IMR-90 (cell line): ENCODE data around the gene GSTM3. TPM values are rescaled to one million over a fixed set of nuclear protein-coding genes. Genes with fewer than 3 reads are reported as not detected.
A peak's percentile ranks its signal among the peaks of the same experiment; 100 is the strongest.

Experiments used
- ATAC-seq: fragments of 200-7000 bp; cut with Tn5 transposase; 2 replicates; pipeline ENCODE4 v1.9.1; 2020; ENCODE audit warnings: low read depth, mild to moderate bottlenecking, moderate library complexity
- BruUV-seq: library from RNA; stranded (reverse); fragments of 400-500 nt; replicated peaks from 2 replicates; lab custom pipeline; 2021; lab: Mats Ljungman, UMichigan
- CTCF ChIA-PET: fragments of 300-600 bp; formaldehyde crosslinking; extraction: SDS; loops from one replicate; lab custom pipeline; 2021; ENCODE audit warnings: antibody characterized with exemption; lab: Yijun Ruan, JAX
- POLR2A ChIA-PET: fragments of 300-600 bp; sonication (Branson Sonifier 250); formaldehyde crosslinking; loops from one replicate; lab custom pipeline; 2022; ENCODE audit warnings: antibody characterized with exemption; ENCODE audit not compliant: unreplicated experiment; lab: Charles Lee
- DNase-seq: peaks from one replicate; pipeline ENCODE4 v3.0.0; 2013
- H2AFZ ChIP-seq: replicated peaks from 2 replicates; pipeline ENCODE3; 2013; ENCODE audit warnings: low read length, mild to moderate bottlenecking; ENCODE audit not compliant: poor library complexity
- H2AK5ac ChIP-seq: 2 replicates; pipeline ENCODE4 v1.6.1; 2013; ENCODE audit warnings: low read depth, low read length, inconsistent platforms
- H2AK9ac ChIP-seq: replicated peaks from 2 replicates; pipeline ENCODE3; 2013; ENCODE audit warnings: mild to moderate bottlenecking, low read depth, low read length, moderate library complexity; ENCODE audit not compliant: poor library complexity
- H2BK120ac ChIP-seq: 2 replicates; pipeline ENCODE4 v1.6.1; 2013; ENCODE audit warnings: low read depth, low read length, inconsistent platforms
- H2BK15ac ChIP-seq: 3 replicates; pipeline ENCODE4 v1.6.1; 2013; ENCODE audit warnings: low read depth, low read length, inconsistent platforms
- H2BK20ac ChIP-seq: 2 replicates; pipeline ENCODE4 v1.6.1; 2013; ENCODE audit warnings: low read depth, mild to moderate bottlenecking, inconsistent platforms, low read length, moderate library complexity
- H2BK5ac ChIP-seq: 2 replicates; pipeline ENCODE4 v1.6.1; 2013; ENCODE audit warnings: mild to moderate bottlenecking, low read depth, low read length, inconsistent platforms; ENCODE audit not compliant: poor library complexity, severe bottlenecking
- H3K14ac ChIP-seq: replicated peaks from 2 replicates; pipeline ENCODE4 v1.6.1; 2013; ENCODE audit warnings: low read depth, low read length, inconsistent platforms
- H3K18ac ChIP-seq: 2 replicates; pipeline ENCODE4 v1.6.1; 2013; ENCODE audit warnings: low read depth, low read length, control low read depth
- H3K23ac ChIP-seq: 2 replicates; pipeline ENCODE4 v1.6.1; 2013; ENCODE audit warnings: low read depth, low read length, inconsistent platforms
- H3K27ac ChIP-seq: 2 replicates; pipeline ENCODE4 v1.5.1; 2013; ENCODE audit warnings: mild to moderate bottlenecking, control low read depth, low read length; ENCODE audit not compliant: insufficient read depth
- H3K27me3 ChIP-seq: 2 replicates; pipeline ENCODE4 v1.6.1; 2013; ENCODE audit warnings: low read length; ENCODE audit not compliant: control insufficient read depth, insufficient read depth
- H3K36me3 ChIP-seq: 2 replicates; pipeline ENCODE4 v1.6.1; 2013; ENCODE audit warnings: low read length, mixed read lengths; ENCODE audit not compliant: control insufficient read depth, insufficient read depth
- H3K4ac ChIP-seq: 2 replicates; pipeline ENCODE4 v1.6.1; 2013; ENCODE audit warnings: low read depth, low read length, inconsistent platforms
- H3K4me1 ChIP-seq: 2 replicates; pipeline ENCODE4 v1.6.1; 2013; ENCODE audit warnings: low read length, mixed read lengths; ENCODE audit not compliant: control insufficient read depth, insufficient read depth
- H3K4me2 ChIP-seq: 2 replicates; pipeline ENCODE4 v1.6.1; 2013; ENCODE audit warnings: low read depth, mild to moderate bottlenecking, control low read depth, low read length, moderate library complexity
- H3K4me3 ChIP-seq: 2 replicates; pipeline ENCODE4 v1.5.1; 2013; ENCODE audit warnings: low read depth, mild to moderate bottlenecking, control low read depth, low read length, moderate library complexity; ENCODE audit not compliant: insufficient read depth
- H3K56ac ChIP-seq: 2 replicates; pipeline ENCODE4 v1.6.1; 2013; ENCODE audit warnings: low read length, inconsistent platforms; ENCODE audit not compliant: insufficient read depth; ENCODE audit errors: extremely low read depth
- H3K79me1 ChIP-seq, 2 experiments: 2 replicates each; pipeline ENCODE4 v1.6.1; 2013; ENCODE audit warnings: low read length in 2 of 2, inconsistent platforms in 1 of 2, low read depth in 1 of 2
- H3K9ac ChIP-seq: 2 replicates; pipeline ENCODE4 v1.6.1; 2013; ENCODE audit warnings: low read depth, low read length, control low read depth
- H3K9me1 ChIP-seq: 2 replicates; pipeline ENCODE4 v1.6.1; 2013; ENCODE audit warnings: low read length, inconsistent platforms; ENCODE audit not compliant: insufficient read depth
- H3K9me3 ChIP-seq: 2 replicates; pipeline ENCODE4 v1.6.1; 2013; ENCODE audit warnings: low read length; ENCODE audit not compliant: control insufficient read depth, insufficient read depth
- H4K20me1 ChIP-seq: 2 replicates; pipeline ENCODE4 v1.6.1; 2013; ENCODE audit warnings: low read length, inconsistent platforms; ENCODE audit not compliant: insufficient read depth
- H4K5ac ChIP-seq: 2 replicates; pipeline ENCODE4 v1.6.1; 2013; ENCODE audit warnings: mild to moderate bottlenecking, low read depth, low read length, control low read depth
- H4K8ac ChIP-seq, 2 experiments: 2 replicates each; pipeline ENCODE4 v1.6.1; 2013; ENCODE audit warnings: low read depth in 2 of 2, low read length in 2 of 2, control low read depth in 1 of 2, inconsistent platforms in 1 of 2
- H4K91ac ChIP-seq: 2 replicates; pipeline ENCODE4 v1.6.1; 2013; ENCODE audit warnings: low read depth, low read length, inconsistent platforms; ENCODE audit not compliant: insufficient read depth
- BHLHE40 ChIP-seq: fragments of 150-350 bp; IDR thresholded peaks from 2 replicates; pipeline ENCODE4 v1.6.1; 2016; ENCODE audit warnings: mild to moderate bottlenecking, low read depth, low read length
- CEBPB ChIP-seq: IDR thresholded peaks from 2 replicates; pipeline ENCODE4 v1.6.1; 2012; ENCODE audit warnings: low read depth, low read length, improper control_type of control experiment
- FOS ChIP-seq: fragments of 150-350 bp; IDR thresholded peaks from 2 replicates; pipeline ENCODE4 v1.6.1; 2016; ENCODE audit warnings: low read depth, low read length
- MAFK ChIP-seq: IDR thresholded peaks from 2 replicates; pipeline ENCODE4 v1.6.1; 2012; ENCODE audit warnings: low read depth, low read length, improper control_type of control experiment
- NFE2L2 ChIP-seq: fragments of 150-350 bp; IDR thresholded peaks from 2 replicates; pipeline ENCODE4 v1.6.1; 2016; ENCODE audit warnings: low read depth, mild to moderate bottlenecking, low read length
- POLR2A ChIP-seq: IDR thresholded peaks from 2 replicates; pipeline ENCODE4 v1.6.1; 2012; ENCODE audit warnings: mild to moderate bottlenecking, low read depth, low read length
- RAD21 ChIP-seq: IDR thresholded peaks from 2 replicates; pipeline ENCODE4 v1.6.1; 2012; ENCODE audit warnings: low read length, improper control_type of control experiment
- RCOR1 ChIP-seq: IDR thresholded peaks from 2 replicates; pipeline ENCODE4 v1.6.1; 2012; ENCODE audit warnings: mild to moderate bottlenecking, low read length, improper control_type of control experiment; ENCODE audit not compliant: insufficient replicate concordance
- RFX5 ChIP-seq: IDR thresholded peaks from 2 replicates; pipeline ENCODE4 v1.8.0; 2012; ENCODE audit warnings: low read depth, mild to moderate bottlenecking, low read length, moderate library complexity
- WGBS, 2 experiments: methylation state at CpG; one replicate each; pipeline versions ENCODE4 v1.1.5 to v1.1.7; 2013; ENCODE audit warnings: missing lambda C conversion rate in 2 of 2; ENCODE audit not compliant: insufficient read length in 1 of 2; ENCODE audit errors: extremely low coverage in 2 of 2; 5-methylcytosine and 5-hydroxymethylcytosine counted together
- dilution Hi-C: fragments of 300-500 bp; cut with HindIII; formaldehyde crosslinking; loops from one replicate; pipeline ENCODE4 v1.14.3; 2018; ENCODE audit warnings: low sequenced_read_pairs; ENCODE audit not compliant: unreplicated experiment
- in situ Hi-C: fragments of 300-500 bp; cut with MboI; formaldehyde crosslinking; loops from 3 replicates; pipeline ENCODE4 v1.14.3; 2019; ENCODE audit warnings: low sequenced_read_pairs, inconsistent platforms, mixed read lengths
- intact Hi-C: fragments of 100-400 bp; cut with micrococcal nuclease; formaldehyde crosslinking; loops from 2 replicates; pipeline ENCODE4 v1.10.0; 2022
- polyA plus RNA-seq, 3 experiments: library from polyadenylated mRNA; depleted of rRNA; stranded (reverse); fragments of >200 nt; gene quantifications; 2 replicates each; pipeline ENCODE4 v1.2.3, GENCODE V29; 2012; ENCODE audit warnings: low replicate concordance in 1 of 3
- total RNA-seq: library from RNA; depleted of rRNA; stranded (reverse); fragments of >200 nt; gene quantifications from 2 replicates; pipeline ENCODE4 v1.2.3, GENCODE V29; 2012
- TF ChIP-seq, protein P1 (sequence below): conservative IDR thresholded peaks from 2 replicates; pipeline ENCODE4 v1.5.1; 2012; ENCODE audit warnings: mild to moderate bottlenecking, low read depth, low read length, improper control_type of control experiment
- TF ChIP-seq, protein P2 (sequence below): fragments of 150-350 bp; IDR thresholded peaks from 2 replicates; pipeline ENCODE4 v1.6.1; 2017; ENCODE audit warnings: mild to moderate bottlenecking, antibody characterized with exemption, low read length, low read depth

GSTM3 gene
- total and polyA plus RNA-seq, 2 of the 4 experiments (the other 2 are of a cell fraction): 102 to 131 TPM

DNA sequence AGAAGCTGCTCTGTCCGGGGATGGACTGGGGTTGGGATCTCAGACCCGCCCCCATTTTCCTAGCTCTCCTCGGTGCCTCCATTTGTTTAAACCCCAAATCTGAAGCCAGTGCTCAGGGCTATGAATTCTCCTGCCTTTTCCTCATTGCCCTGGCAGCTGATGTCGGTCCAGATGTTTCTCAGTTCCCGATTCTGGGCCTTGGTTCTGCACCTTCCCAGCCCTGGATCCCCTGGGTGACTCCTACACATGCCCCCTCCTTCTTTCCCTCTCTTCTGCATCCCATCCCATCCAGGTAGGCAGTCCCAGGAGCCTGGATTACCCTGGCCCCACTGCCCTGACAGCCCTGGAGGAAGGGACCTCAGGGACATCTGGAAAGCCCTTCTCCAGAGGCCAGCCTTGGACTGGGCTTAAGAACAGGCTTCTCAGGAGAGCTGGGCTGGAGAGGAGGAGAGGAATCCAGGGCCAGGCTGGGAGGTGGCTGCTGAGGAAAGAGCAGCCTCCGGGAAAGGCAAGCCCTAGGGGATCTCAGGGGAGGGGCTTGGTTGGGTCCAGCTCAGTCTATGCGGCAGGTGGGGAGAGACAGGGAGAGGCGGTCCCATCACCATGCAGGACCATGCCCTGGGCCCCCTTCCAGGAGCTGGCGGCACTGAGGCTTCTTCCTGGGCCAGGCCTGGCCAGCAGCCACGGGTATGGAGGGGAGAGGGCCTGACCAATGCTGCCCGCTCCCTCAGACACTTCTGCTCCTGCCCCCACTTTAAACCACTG, 29.7 kb upstream of the GSTM3 start (continued):
- TF ChIP-seq RCOR1: no peak

DNA sequence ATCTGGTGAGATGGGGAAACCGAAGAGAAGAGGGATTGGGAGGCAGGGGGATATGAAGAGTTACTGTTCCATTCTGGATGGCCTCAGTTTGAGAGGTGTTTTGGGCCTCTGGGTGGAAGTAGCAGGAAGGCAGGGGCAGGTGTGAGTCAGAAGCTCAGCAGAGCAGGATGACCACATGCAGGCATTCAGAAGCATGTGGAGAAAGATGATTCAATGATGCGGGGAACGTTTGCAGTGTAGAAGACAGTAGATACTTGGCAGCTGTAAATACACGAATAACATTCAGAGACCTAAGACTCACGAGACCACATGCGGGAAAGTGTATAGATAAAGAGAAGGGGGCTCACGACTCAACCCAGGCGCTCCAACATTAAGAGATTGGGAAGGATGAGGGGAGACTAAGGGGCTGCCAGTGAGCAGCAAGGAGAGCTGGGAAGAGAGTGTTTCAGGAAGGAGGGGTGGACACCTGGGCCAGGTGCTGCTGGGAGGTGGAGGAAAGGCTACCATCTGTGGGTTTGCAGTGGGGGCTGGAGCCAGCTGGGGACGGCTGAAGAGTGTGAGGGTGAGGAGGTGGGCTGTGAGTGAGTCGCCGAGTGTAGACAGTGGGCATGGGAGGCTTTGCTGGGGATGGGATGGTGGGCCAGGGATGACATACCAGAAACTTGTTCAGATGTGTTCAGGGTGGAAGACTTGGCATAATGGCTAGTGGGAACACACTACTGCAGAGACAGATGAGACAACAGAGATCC, 28.7 kb upstream of the GSTM3 start:
- H4K20me1 ChIP-seq: no peaks in the 10 kb centered on the region
- H2BK120ac ChIP-seq: no peak overlapping the region; the same call in 1 of the 2 replicates
- H3K9me1 ChIP-seq: peaks cover 16% of the 10 kb centered on the region; the same call in 1 of the 2 replicates
- no peak overlapping the region for H3K23ac ChIP-seq
- H2AFZ ChIP-seq: peak overlapping the region; percentile 25
- H3K18ac ChIP-seq: no peak overlapping the region
- no peak overlapping the region for H3K9ac ChIP-seq
- peak overlapping the region; percentile 58; the same call in 1 of the 2 replicates for H2BK20ac ChIP-seq
- H3K27ac ChIP-seq: no peak overlapping the region
- no peak overlapping the region for H3K4me3 ChIP-seq
- dilution Hi-C loops (no loop called here), in situ Hi-C loops (loop anchor here (5.0 kb wide), 2 partner anchors 127 to 222 kb away; partner anchors contain the start of gene GNAI3), intact Hi-C loops (no loop called here)
- H2AK9ac ChIP-seq: peak overlapping the region; percentile 79
- H2BK5ac ChIP-seq: peak overlapping the region; percentile 29
- no peaks in the 10 kb centered on the region for H3K27me3 ChIP-seq
- 0 out of 2 replicates have a peak overlapping the region, but pooled peaks have one; percentile 54 for H3K14ac ChIP-seq
- BruUV-seq: no TSS peak
- peak overlapping the region; percentile 88 for H2AK5ac ChIP-seq
- H3K79me1 ChIP-seq: no peaks in the 10 kb centered on the region
- no peak overlapping the region for H3K4me2 ChIP-seq
- H3K36me3 ChIP-seq: no peaks in the 10 kb centered on the region
- 91% methylated on average over 6 of the region's 11 CpGs; no CpG with 5 or more reads in 1 of the 2 experiments for WGBS, 2 experiments
- peak overlapping the region; percentile 67 for H3K4ac ChIP-seq
- DNase-seq (peak; percentile 95), ATAC-seq (peak; percentile 59)
- H3K56ac ChIP-seq: no peak overlapping the region
- peaks cover 16% of the 10 kb centered on the region for H3K4me1 ChIP-seq
- ChIA-PET POLR2A (no interaction called here), CTCF (interaction anchor here (0.5 to 1.6 kb wide), 2 partner anchors 97 to 130 kb away, joined by 6 to 8 read pairs; no protein-coding TSS in a partner anchor)
- H4K8ac ChIP-seq: no peak overlapping the region; a peak in 1 of 4 replicates
- peak overlapping the region; percentile 32; the same call in 1 of the 2 replicates for H4K91ac ChIP-seq
- H3K9me3 ChIP-seq: no peaks in the 10 kb centered on the region
- no peak overlapping the region for H4K5ac ChIP-seq
- H2BK15ac ChIP-seq: peak overlapping the region; percentile 5; the same call in 1 of the 3 replicates
- TF ChIP-seq RAD21 (0 out of 2 replicates have a peak, but pooled peaks have one; percentile 20), NFE2L2 (no peak), CEBPB (peak; percentile 64), RCOR1 (no peak), BHLHE40 (peak; percentile 93), RFX5 (no peak), FOS (peak; percentile 75), POLR2A (no peak), MAFK (no peak)
- TF ChIP-seq, protein P1, sequence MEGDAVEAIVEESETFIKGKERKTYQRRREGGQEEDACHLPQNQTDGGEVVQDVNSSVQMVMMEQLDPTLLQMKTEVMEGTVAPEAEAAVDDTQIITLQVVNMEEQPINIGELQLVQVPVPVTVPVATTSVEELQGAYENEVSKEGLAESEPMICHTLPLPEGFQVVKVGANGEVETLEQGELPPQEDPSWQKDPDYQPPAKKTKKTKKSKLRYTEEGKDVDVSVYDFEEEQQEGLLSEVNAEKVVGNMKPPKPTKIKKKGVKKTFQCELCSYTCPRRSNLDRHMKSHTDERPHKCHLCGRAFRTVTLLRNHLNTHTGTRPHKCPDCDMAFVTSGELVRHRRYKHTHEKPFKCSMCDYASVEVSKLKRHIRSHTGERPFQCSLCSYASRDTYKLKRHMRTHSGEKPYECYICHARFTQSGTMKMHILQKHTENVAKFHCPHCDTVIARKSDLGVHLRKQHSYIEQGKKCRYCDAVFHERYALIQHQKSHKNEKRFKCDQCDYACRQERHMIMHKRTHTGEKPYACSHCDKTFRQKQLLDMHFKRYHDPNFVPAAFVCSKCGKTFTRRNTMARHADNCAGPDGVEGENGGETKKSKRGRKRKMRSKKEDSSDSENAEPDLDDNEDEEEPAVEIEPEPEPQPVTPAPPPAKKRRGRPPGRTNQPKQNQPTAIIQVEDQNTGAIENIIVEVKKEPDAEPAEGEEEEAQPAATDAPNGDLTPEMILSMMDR: no peak
- TF ChIP-seq, protein P2, sequence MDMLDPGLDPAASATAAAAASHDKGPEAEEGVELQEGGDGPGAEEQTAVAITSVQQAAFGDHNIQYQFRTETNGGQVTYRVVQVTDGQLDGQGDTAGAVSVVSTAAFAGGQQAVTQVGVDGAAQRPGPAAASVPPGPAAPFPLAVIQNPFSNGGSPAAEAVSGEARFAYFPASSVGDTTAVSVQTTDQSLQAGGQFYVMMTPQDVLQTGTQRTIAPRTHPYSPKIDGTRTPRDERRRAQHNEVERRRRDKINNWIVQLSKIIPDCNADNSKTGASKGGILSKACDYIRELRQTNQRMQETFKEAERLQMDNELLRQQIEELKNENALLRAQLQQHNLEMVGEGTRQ: peak; percentile 72
